GM12865 (cell line): Measurements from ENCODE around the gene PNPLA1.

Source experiments
- DNase-seq: peaks from one replicate; pipeline ENCODE4 v3.0.0; 2010; ENCODE audit warnings: low read depth
- H3K4me3 ChIP-seq: 2 replicates; pipeline ENCODE4 v1.5.1; 2011; ENCODE audit warnings: mild to moderate bottlenecking, low read depth, low read length, control low read depth
- TF ChIP-seq, protein P1 (sequence below): IDR thresholded peaks from 2 replicates; pipeline ENCODE4 v1.5.1; 2011; ENCODE audit warnings: low read length, control low read depth, low read depth, inconsistent platforms; ENCODE audit not compliant: insufficient read depth; ENCODE audit errors: missing control alignments

The PNPLA1 gene

GRCh38 chr6:36283608-36284007 is 13.7 kb downstream of the PNPLA1 start:
- H3K4me3 ChIP-seq, result no peak overlapping the region
- no peak for DNase-seq
- TF ChIP-seq, protein P1, sequence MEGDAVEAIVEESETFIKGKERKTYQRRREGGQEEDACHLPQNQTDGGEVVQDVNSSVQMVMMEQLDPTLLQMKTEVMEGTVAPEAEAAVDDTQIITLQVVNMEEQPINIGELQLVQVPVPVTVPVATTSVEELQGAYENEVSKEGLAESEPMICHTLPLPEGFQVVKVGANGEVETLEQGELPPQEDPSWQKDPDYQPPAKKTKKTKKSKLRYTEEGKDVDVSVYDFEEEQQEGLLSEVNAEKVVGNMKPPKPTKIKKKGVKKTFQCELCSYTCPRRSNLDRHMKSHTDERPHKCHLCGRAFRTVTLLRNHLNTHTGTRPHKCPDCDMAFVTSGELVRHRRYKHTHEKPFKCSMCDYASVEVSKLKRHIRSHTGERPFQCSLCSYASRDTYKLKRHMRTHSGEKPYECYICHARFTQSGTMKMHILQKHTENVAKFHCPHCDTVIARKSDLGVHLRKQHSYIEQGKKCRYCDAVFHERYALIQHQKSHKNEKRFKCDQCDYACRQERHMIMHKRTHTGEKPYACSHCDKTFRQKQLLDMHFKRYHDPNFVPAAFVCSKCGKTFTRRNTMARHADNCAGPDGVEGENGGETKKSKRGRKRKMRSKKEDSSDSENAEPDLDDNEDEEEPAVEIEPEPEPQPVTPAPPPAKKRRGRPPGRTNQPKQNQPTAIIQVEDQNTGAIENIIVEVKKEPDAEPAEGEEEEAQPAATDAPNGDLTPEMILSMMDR, result no peak

- TF ChIP-seq, protein P1, result no peak
- no peak for DNase-seq
- no peak overlapping the region for H3K4me3 ChIP-seq
Observed at GRCh38 chr6:36284359-36284758, 14.5 kb downstream of the PNPLA1 start.

GRCh38 chr6:36285187-36285671 is 15.4 kb downstream of the PNPLA1 start:
- no peak for DNase-seq

DNA sequence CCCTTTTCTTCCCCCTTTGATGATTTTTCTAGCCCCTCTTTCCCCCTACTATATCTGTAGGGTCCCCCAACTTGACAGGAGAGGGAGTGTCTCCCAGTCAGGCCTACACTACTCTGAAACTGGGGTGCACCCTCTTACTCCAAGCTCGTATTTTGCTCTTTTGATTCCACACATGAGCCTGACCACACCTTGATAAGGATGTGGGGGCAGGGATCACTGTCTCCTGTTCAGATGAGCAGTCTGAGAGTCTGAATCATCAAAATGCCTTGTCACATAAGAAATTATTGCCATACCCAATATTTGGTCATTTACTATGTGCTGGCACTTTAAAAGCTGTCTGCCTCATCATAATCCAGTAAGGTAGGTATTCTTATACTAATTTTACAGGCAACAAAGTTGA is 15.9 kb downstream of the PNPLA1 start:
- TF ChIP-seq, protein P1, result no peak
- no peak for DNase-seq
- no peak overlapping the region for H3K4me3 ChIP-seq

More at GRCh38 chr6:36285187-36285671, 15.4 kb downstream of the PNPLA1 start:
- H3K4me3 ChIP-seq, result no peak overlapping the region
- TF ChIP-seq, protein P1, result no peak

DNA sequence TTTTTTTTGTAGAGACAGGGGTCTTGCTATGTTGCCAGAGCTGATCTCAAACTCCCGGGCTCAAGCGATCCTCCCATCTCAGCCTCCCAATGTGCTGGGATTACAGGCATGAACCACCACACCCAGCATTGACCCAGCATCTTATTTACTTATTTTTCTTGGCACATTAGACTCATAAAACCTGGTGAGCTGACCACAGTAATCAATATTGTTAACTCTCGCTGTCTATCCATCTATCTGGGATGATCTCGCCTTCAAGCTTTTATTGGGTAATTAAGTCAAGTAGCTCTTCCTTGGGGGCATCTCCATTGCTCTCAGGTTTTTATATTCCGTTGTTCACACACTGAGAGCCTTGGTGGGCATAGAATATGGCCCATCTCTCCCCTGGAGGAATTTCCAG is 17.0 kb downstream of the PNPLA1 start:
- H3K4me3 ChIP-seq, result no peak overlapping the region
- TF ChIP-seq, protein P1, result no peak

GRCh38 chr6:36289281-36289878 is 19.5 kb downstream of the PNPLA1 start:
- no peak overlapping the region for H3K4me3 ChIP-seq
- TF ChIP-seq, protein P1, result no peak
- no peak for DNase-seq

More for the DNA sequence above, 17.0 kb downstream of the PNPLA1 start:
- DNase-seq, result no peak
